ENCODE data around the gene HOXC6. TPM values are rescaled to one million over a fixed set of nuclear protein-coding genes. Genes with fewer than 3 reads are reported as not detected.

Gene HOXC6
- total and polyA plus RNA-seq, 2 experiments from 2014 or later, result not detected

DNA sequence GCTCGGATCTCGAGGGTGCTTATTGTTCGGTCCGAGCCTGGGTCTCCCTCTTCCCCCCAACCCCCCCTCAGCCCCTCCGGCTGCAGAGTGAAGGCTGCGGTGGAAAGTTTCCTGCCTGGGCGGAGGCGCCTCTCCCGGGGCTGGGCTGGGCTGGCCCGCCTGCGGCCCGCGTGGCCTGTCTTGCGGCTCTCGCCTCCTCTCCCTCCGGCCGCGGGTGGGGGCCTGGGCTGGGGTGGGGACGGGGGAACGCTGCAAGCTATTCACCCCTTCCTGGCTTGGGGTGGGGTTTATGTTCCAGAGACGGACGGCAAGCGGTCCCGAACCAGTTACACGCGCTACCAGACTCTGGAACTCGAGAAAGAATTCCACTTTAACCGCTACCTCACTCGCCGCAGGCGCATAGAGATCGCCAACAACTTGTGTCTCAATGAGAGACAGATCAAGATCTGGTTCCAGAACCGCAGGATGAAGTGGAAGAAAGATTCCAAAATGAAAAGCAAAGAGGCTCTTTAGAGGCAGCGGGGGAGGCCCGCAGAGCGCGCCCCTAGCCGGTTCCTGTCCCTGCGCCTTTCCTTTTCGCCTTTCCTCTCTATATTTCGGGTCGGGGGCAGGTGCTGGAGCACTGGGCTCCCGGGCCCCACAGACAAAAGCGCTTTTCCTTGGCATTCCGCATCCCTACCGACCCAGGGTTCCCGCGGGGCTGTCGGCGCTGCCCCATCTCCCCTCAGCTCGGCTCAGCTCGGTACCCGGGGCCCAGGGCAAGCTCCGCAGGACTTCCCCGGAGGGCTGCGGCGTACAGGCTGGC, 5.9 kb downstream of the HOXC6 start:
- peaks cover 100% of the 10 kb centered on the region for H3K27me3 ChIP-seq (ENCODE audit: insufficient read depth)
- no peaks in the 10 kb centered on the region for H3K79me2 ChIP-seq (replicated peaks; ENCODE audit: insufficient read depth)
- H3K36me3 ChIP-seq (ENCODE audit: insufficient read depth), result no peaks in the 10 kb centered on the region
- Mint-ChIP-seq H3K36me3 (ENCODE audit: low read depth) (no peaks in the 10 kb centered on the region; the same call in 2 of the 3 replicates), H3K27ac (no peak overlapping the region), H3K27me3 (ENCODE audit: insufficient read depth, low read depth, poor library complexity) (peaks cover 96% of the 10 kb centered on the region), H3K9me3 (peaks cover 6% of the 10 kb centered on the region), H3K4me3 (peak overlapping the region; percentile 21; the same call in 1 of the 3 replicates), H3K4me1 (peaks cover 19% of the 10 kb centered on the region)
- no peak overlapping the region; the same call in 1 of the 2 replicates for H2AFZ ChIP-seq
- peak; percentile 58 for DNase-seq (ENCODE audit: low spot score)
- no peak overlapping the region for H3K27ac ChIP-seq (ENCODE audit: low read depth)
- no peaks in the 10 kb centered on the region for H3K9me2 ChIP-seq (ENCODE audit: insufficient read depth)
- H3K4me2 ChIP-seq, result peak overlapping the region; percentile 43; the same call in 1 of the 2 replicates
- H3F3A ChIP-seq (replicated peaks; ENCODE audit: low read depth), result 0 out of 2 replicates have a peak, but pooled peaks cover 18% of the 10 kb centered on the region
- peak; percentile 11 for ATAC-seq
- TF ChIP-seq CREB1 (CRISPR knock-in tag; IDR thresholded peaks at IDR 0.05; ENCODE audit: low read depth) (no peak), EZH2phosphoT487 (IDR thresholded peaks at IDR 0.05; ENCODE audit: unreplicated experiment) (peak; percentile 93), EZH2 (IDR thresholded peaks at IDR 0.05; ENCODE audit: low read depth, unreplicated experiment) (peak; percentile 100)
- H3K4me1 ChIP-seq (ENCODE audit: insufficient read depth), result peaks cover 25% of the 10 kb centered on the region
- peak overlapping the region; percentile 13 for H3K4me3 ChIP-seq
- H4K20me1 ChIP-seq (replicated peaks; ENCODE audit: insufficient read depth), result peaks cover 33% of the 10 kb centered on the region

DNA sequence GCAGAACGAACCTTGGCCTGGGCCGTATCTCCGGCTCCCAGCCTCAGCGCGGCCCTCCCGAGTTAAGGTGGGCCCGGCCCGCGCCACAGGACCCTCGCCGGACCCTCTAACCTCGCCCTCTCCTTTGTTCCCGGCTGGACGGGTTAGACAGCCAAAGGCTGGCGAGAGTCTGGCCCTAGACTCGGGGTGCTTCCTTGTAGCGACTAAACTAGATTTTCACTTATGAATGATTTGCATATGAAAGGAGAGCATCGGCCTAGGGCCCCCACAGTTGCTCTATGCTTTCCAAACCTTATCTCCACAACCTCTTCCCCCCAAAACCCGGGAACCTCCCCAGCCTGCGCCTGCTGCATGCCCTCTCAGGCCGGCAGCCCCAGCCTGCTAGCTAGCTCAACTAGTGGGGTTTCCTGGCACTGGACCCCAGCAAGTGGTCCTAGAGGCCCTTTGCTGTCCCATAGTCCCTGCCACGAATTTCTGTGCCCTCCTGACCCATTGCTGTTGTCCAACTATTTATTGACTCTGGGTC, 6.6 kb downstream of the HOXC6 start:
- Histone ChIP-seq H3K4me2 (peak overlapping the region; percentile 43; the same call in 1 of the 2 replicates), H3K27ac (ENCODE audit: low read depth) (no peak overlapping the region), H3K4me1 (ENCODE audit: insufficient read depth) (peaks cover 25% of the 10 kb centered on the region), H3K79me2 (replicated peaks; ENCODE audit: insufficient read depth) (no peaks in the 10 kb centered on the region), H3K27me3 (ENCODE audit: insufficient read depth) (peaks cover 100% of the 10 kb centered on the region), H3K9me2 (ENCODE audit: insufficient read depth) (no peaks in the 10 kb centered on the region), H3K4me3 (no peak overlapping the region), H2AFZ (no peak overlapping the region), H4K20me1 (replicated peaks; ENCODE audit: insufficient read depth) (peaks cover 38% of the 10 kb centered on the region), H3F3A (replicated peaks; ENCODE audit: low read depth) (peaks cover 19% of the 10 kb centered on the region; the same call in 1 of the 2 replicates), H3K36me3 (ENCODE audit: insufficient read depth) (no peaks in the 10 kb centered on the region)
- DNase-seq (ENCODE audit: low spot score), result peak; percentile 6
- TF ChIP-seq ZNF331 (CRISPR knock-in tag; IDR thresholded peaks at IDR 0.05; ENCODE audit: low read depth), result no peak
- TF ChIP-seq EZH2 (IDR thresholded peaks at IDR 0.05; ENCODE audit: low read depth, unreplicated experiment), result peak; percentile 73
- no peak for TF ChIP-seq NANOG (IDR thresholded peaks at IDR 0.05; ENCODE audit: borderline replicate concordance)
- TF ChIP-seq EZH2phosphoT487 (IDR thresholded peaks at IDR 0.05; ENCODE audit: unreplicated experiment), result peak; percentile 14
- no peak for ATAC-seq
- Mint-ChIP-seq H3K36me3 (ENCODE audit: low read depth) (no peaks in the 10 kb centered on the region; the same call in 2 of the 3 replicates), H3K4me3 (peak overlapping the region; percentile 33; the same call in 1 of the 3 replicates), H3K27ac (no peak overlapping the region), H3K4me1 (peaks cover 18% of the 10 kb centered on the region), H3K9me3 (peaks cover 6% of the 10 kb centered on the region), H3K27me3 (ENCODE audit: insufficient read depth, low read depth, poor library complexity) (peaks cover 96% of the 10 kb centered on the region)

DNA sequence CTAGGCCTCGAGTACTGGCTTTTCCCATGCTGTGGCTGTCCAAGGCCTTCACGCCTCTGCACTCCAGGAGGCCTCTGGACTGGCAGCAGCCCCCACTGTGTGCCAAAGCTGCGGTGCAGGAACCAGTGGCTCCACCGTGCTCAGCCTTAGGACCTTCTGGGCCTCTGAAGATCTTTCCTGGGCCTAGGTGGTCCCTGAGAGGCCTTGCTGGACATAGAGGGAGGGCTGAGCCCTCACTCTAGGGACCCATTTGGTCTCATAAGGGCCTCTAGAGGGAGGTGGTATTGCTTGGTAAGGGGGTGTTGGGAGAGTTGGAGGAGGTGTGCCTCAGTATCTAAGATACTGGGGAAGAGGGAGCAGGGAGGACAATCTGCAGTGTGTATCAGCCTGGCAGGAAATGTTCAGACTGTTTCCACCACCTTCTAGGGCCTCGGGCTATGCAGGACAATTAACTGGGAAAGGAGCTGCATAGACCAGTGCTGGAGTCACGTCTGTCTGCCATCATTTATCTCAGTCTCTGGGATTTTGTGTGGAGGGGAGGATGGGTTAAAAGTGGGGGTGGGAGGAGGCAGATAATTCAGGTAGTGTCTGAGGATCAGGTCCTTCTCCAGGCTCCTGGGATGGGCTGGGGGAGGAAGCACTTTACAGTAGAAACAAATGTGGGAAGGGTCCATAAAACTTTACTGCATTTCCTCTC, 7.5 kb downstream of the HOXC6 start:
- DNase-seq (ENCODE audit: low spot score), result peak; percentile 4
- Mint-ChIP-seq H3K4me3 (no peak overlapping the region), H3K9me3 (peaks cover 10% of the 10 kb centered on the region), H3K27ac (no peak overlapping the region), H3K4me1 (peaks cover 15% of the 10 kb centered on the region), H3K27me3 (ENCODE audit: insufficient read depth, low read depth, poor library complexity) (peaks cover 97% of the 10 kb centered on the region), H3K36me3 (ENCODE audit: low read depth) (no peaks in the 10 kb centered on the region; the same call in 2 of the 3 replicates)
- H3K4me2 ChIP-seq, result no peak overlapping the region
- H3K36me3 ChIP-seq (ENCODE audit: insufficient read depth), result no peaks in the 10 kb centered on the region
- no peak overlapping the region for H3K4me3 ChIP-seq
- no peak overlapping the region for H2AFZ ChIP-seq
- no peak for ATAC-seq
- H3K27ac ChIP-seq (ENCODE audit: low read depth), result no peak overlapping the region
- peaks cover 21% of the 10 kb centered on the region; the same call in 1 of the 2 replicates for H3K4me1 ChIP-seq (ENCODE audit: insufficient read depth)
- H3K79me2 ChIP-seq (replicated peaks; ENCODE audit: insufficient read depth), result no peaks in the 10 kb centered on the region
- H3F3A ChIP-seq (replicated peaks; ENCODE audit: low read depth), result peaks cover 27% of the 10 kb centered on the region; the same call in 1 of the 2 replicates
- TF ChIP-seq EZH2 (IDR thresholded peaks at IDR 0.05; ENCODE audit: low read depth, unreplicated experiment), result peak; percentile 60
- TF ChIP-seq, protein P1, sequence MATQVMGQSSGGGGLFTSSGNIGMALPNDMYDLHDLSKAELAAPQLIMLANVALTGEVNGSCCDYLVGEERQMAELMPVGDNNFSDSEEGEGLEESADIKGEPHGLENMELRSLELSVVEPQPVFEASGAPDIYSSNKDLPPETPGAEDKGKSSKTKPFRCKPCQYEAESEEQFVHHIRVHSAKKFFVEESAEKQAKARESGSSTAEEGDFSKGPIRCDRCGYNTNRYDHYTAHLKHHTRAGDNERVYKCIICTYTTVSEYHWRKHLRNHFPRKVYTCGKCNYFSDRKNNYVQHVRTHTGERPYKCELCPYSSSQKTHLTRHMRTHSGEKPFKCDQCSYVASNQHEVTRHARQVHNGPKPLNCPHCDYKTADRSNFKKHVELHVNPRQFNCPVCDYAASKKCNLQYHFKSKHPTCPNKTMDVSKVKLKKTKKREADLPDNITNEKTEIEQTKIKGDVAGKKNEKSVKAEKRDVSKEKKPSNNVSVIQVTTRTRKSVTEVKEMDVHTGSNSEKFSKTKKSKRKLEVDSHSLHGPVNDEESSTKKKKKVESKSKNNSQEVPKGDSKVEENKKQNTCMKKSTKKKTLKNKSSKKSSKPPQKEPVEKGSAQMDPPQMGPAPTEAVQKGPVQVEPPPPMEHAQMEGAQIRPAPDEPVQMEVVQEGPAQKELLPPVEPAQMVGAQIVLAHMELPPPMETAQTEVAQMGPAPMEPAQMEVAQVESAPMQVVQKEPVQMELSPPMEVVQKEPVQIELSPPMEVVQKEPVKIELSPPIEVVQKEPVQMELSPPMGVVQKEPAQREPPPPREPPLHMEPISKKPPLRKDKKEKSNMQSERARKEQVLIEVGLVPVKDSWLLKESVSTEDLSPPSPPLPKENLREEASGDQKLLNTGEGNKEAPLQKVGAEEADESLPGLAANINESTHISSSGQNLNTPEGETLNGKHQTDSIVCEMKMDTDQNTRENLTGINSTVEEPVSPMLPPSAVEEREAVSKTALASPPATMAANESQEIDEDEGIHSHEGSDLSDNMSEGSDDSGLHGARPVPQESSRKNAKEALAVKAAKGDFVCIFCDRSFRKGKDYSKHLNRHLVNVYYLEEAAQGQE (IDR thresholded peaks at IDR 0.05; ENCODE audit: unreplicated experiment), result no peak
- H3K27me3 ChIP-seq (ENCODE audit: insufficient read depth), result peaks cover 100% of the 10 kb centered on the region
- no peaks in the 10 kb centered on the region for H3K9me2 ChIP-seq (ENCODE audit: insufficient read depth)
- H4K20me1 ChIP-seq (replicated peaks; ENCODE audit: insufficient read depth), result peaks cover 43% of the 10 kb centered on the region

All from GM23338 (cell line).